ENCODE results near the gene PRRC1. TPM values are rescaled to one million over a fixed set of nuclear protein-coding genes. Genes with fewer than 3 reads are reported as not detected.

PRRC1 gene
- total RNA-seq, 4 donors from 2014 or later: 19.4 to 53.5 (median 43.8) TPM

- TF ChIP-seq CTCF (IDR thresholded peaks at IDR 0.05; ENCODE audit: low read depth): no peak
Observed at GRCh38 chr5:127519527-127519926, 2.1 kb downstream of the PRRC1 start.

- TF ChIP-seq CTCF (IDR thresholded peaks at IDR 0.05; ENCODE audit: low read depth): no peak
Observed at GRCh38 chr5:127521138-127521770, 3.8 kb downstream of the PRRC1 start.

GRCh38 chr5:127525181-127525580, 7.7 kb downstream of the PRRC1 start:
- TF ChIP-seq CTCF (IDR thresholded peaks at IDR 0.05; ENCODE audit: low read depth): no peak

- TF ChIP-seq CTCF (IDR thresholded peaks at IDR 0.05; ENCODE audit: low read depth): no peak
Observed at GRCh38 chr5:127529904-127530682, 12.7 kb downstream of the PRRC1 start.

GRCh38 chr5:127536687-127537086, 19.2 kb downstream of the PRRC1 start:
- TF ChIP-seq CTCF (IDR thresholded peaks at IDR 0.05; ENCODE audit: low read depth): no peak

GRCh38 chr5:127549551-127549950, 32.1 kb downstream of the PRRC1 start:
- TF ChIP-seq CTCF (IDR thresholded peaks at IDR 0.05; ENCODE audit: low read depth): no peak

GRCh38 chr5:127550652-127551409, 33.4 kb downstream of the PRRC1 start:
- no peak for TF ChIP-seq CTCF (IDR thresholded peaks at IDR 0.05; ENCODE audit: low read depth)

Data from subcutaneous adipose tissue (tissue), 4 donors.